ENCODE measurements around the gene LILRA1. TPM values are rescaled to one million over a fixed set of nuclear protein-coding genes. Genes with fewer than 3 reads are reported as not detected.
"Not testable (repeated sequence)": the region's sequence is repeated elsewhere in the genome, so short reads cannot be mapped to it uniquely, and the experiment has no call there.

Gene LILRA1
- polyA plus RNA-seq, 1 experiment: not detected

- Histone ChIP-seq H3K27ac (ENCODE audit: low read depth, low read length) (no peak overlapping the region), H3K27me3 (ENCODE audit: control insufficient read depth, insufficient read depth, low read length) (no peaks in the 10 kb centered on the region), H3K9me3 (ENCODE audit: control insufficient read depth, insufficient read depth, low read length) (peaks cover 75% of the 10 kb centered on the region), H3K4me3 (ENCODE audit: low read depth, low read length) (no peak overlapping the region)
- TF ChIP-seq, protein P1, sequence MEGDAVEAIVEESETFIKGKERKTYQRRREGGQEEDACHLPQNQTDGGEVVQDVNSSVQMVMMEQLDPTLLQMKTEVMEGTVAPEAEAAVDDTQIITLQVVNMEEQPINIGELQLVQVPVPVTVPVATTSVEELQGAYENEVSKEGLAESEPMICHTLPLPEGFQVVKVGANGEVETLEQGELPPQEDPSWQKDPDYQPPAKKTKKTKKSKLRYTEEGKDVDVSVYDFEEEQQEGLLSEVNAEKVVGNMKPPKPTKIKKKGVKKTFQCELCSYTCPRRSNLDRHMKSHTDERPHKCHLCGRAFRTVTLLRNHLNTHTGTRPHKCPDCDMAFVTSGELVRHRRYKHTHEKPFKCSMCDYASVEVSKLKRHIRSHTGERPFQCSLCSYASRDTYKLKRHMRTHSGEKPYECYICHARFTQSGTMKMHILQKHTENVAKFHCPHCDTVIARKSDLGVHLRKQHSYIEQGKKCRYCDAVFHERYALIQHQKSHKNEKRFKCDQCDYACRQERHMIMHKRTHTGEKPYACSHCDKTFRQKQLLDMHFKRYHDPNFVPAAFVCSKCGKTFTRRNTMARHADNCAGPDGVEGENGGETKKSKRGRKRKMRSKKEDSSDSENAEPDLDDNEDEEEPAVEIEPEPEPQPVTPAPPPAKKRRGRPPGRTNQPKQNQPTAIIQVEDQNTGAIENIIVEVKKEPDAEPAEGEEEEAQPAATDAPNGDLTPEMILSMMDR (IDR thresholded peaks at IDR 0.05; ENCODE audit: low read depth, low read length): no peak
- ChIA-PET CTCF (no interaction called here), POLR2A (no interaction called here)
- no peak for DNase-seq (ENCODE audit: low read depth, low spot score)
Observed at GRCh38 chr19:54630782-54631181, 37.4 kb downstream of the LILRA1 start.

GRCh38 chr19:54631489-54632337, 38.3 kb downstream of the LILRA1 start:
- DNase-seq (ENCODE audit: low read depth, low spot score); H3K27me3 ChIP-seq (ENCODE audit: control insufficient read depth, insufficient read depth, low read length); H3K4me3 ChIP-seq (ENCODE audit: low read depth, low read length); H3K27ac ChIP-seq (ENCODE audit: low read depth, low read length); POLR2A ChIA-PET: not testable (repeated sequence)
- CTCF ChIA-PET: interaction anchor here (0.6 kb wide), 1 partner anchor 350 kb away, joined by 3 read pairs; no protein-coding TSS in a partner anchor
- H3K9me3 ChIP-seq (ENCODE audit: control insufficient read depth, insufficient read depth, low read length): peaks cover 80% of the 10 kb centered on the region

GRCh38 chr19:54632517-54632916, 39.1 kb downstream of the LILRA1 start:
- POLR2A ChIA-PET; H3K4me3 ChIP-seq (ENCODE audit: low read depth, low read length); CTCF ChIA-PET; H3K27me3 ChIP-seq (ENCODE audit: control insufficient read depth, insufficient read depth, low read length); DNase-seq (ENCODE audit: low read depth, low spot score); H3K27ac ChIP-seq (ENCODE audit: low read depth, low read length): not testable (repeated sequence)
- H3K9me3 ChIP-seq (ENCODE audit: control insufficient read depth, insufficient read depth, low read length): peaks cover 76% of the 10 kb centered on the region

DNA sequence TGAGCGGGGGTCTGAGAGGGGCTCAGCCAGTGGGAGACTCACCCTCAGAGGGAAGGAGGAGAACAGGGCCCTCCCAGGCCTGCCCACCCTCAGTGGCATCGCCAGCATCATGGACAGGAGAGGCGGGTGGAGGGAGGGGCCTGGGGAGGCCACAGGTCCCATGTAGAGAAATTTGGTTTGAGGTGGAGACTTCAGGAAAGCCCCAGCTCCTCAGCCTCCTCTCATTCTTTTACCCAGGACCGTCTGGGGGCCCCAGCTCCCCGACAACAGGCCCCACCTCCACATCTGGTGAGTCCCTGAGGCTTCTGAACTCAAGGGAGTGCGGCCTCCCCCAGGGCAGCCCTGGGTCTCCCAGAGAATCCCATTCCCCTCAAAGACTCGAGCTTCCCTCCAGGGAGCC, 40.0 kb downstream of the LILRA1 start:
- no peak overlapping the region for H3K4me3 ChIP-seq (ENCODE audit: low read depth, low read length)
- DNase-seq (ENCODE audit: low read depth, low spot score): no peak
- no peak overlapping the region for H3K27ac ChIP-seq (ENCODE audit: low read depth, low read length)
- TF ChIP-seq, protein P1 (IDR thresholded peaks at IDR 0.05; ENCODE audit: low read depth, low read length): no peak
- CTCF ChIA-PET: no interaction called here
- POLR2A ChIA-PET: no interaction called here
- no peaks in the 10 kb centered on the region for H3K27me3 ChIP-seq (ENCODE audit: control insufficient read depth, insufficient read depth, low read length)
- peaks cover 78% of the 10 kb centered on the region for H3K9me3 ChIP-seq (ENCODE audit: control insufficient read depth, insufficient read depth, low read length)

DNA sequence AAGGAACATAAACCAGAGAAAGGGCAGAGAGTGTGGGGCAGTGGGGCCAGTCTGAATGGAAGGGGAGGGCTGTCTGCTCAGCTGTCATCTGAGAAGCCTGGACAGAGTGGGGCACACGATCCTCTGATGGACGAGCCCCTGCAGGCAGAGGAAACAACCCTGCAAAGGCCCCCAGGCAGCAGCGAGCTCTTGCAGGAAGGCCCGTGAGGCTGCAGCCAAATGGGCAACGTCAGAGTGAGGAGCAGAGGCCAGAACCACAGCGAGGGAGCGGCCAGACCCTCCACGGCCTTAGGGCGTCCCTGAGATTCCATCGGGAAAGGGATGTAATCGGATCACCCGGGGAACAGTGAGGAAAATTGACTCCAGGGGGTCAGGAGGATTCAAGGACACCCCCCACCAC, 42.6 kb downstream of the LILRA1 start:
- POLR2A ChIA-PET; DNase-seq (ENCODE audit: low read depth, low spot score); CTCF ChIA-PET; H3K27me3 ChIP-seq (ENCODE audit: control insufficient read depth, insufficient read depth, low read length); H3K27ac ChIP-seq (ENCODE audit: low read depth, low read length); H3K4me3 ChIP-seq (ENCODE audit: low read depth, low read length): not testable (repeated sequence)
- peaks cover 59% of the 10 kb centered on the region for H3K9me3 ChIP-seq (ENCODE audit: control insufficient read depth, insufficient read depth, low read length)

DNA sequence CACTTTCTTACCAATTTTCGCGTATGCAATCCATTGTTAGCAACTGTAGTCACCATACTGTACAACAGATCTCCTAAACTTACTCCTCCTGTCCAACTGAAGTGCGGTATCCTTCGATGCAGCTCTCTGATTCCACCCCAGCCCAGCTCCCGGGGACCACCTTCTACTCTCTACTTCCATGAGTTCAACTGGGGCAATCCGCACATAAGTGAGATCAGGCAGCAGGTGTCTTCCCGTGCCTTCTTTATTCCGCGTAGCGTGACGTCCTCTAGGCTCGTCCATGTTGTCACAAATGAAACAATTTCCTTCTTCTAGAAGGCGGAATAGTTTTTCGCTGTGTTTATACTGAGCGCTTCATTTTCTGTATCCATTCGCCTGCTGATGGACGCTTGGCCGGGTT, 45.3 kb downstream of the LILRA1 start:
- ChIA-PET POLR2A (no interaction called here), CTCF (no interaction called here)
- DNase-seq (ENCODE audit: low read depth, low spot score): no peak
- no peak overlapping the region for H3K4me3 ChIP-seq (ENCODE audit: low read depth, low read length)
- TF ChIP-seq, protein P1 (IDR thresholded peaks at IDR 0.05; ENCODE audit: low read depth, low read length): no peak
- peaks cover 43% of the 10 kb centered on the region for H3K9me3 ChIP-seq (ENCODE audit: control insufficient read depth, insufficient read depth, low read length)
- no peaks in the 10 kb centered on the region for H3K27me3 ChIP-seq (ENCODE audit: control insufficient read depth, insufficient read depth, low read length)
- H3K27ac ChIP-seq (ENCODE audit: low read depth, low read length): no peak overlapping the region

GRCh38 chr19:54642953-54643352, 49.5 kb downstream of the LILRA1 start:
- H3K4me3 ChIP-seq (ENCODE audit: low read depth, low read length); CTCF ChIA-PET; POLR2A ChIA-PET; DNase-seq (ENCODE audit: low read depth, low spot score); H3K27me3 ChIP-seq (ENCODE audit: control insufficient read depth, insufficient read depth, low read length); H3K27ac ChIP-seq (ENCODE audit: low read depth, low read length): not testable (repeated sequence)
- peaks cover 23% of the 10 kb centered on the region for H3K9me3 ChIP-seq (ENCODE audit: control insufficient read depth, insufficient read depth, low read length)

DNA sequence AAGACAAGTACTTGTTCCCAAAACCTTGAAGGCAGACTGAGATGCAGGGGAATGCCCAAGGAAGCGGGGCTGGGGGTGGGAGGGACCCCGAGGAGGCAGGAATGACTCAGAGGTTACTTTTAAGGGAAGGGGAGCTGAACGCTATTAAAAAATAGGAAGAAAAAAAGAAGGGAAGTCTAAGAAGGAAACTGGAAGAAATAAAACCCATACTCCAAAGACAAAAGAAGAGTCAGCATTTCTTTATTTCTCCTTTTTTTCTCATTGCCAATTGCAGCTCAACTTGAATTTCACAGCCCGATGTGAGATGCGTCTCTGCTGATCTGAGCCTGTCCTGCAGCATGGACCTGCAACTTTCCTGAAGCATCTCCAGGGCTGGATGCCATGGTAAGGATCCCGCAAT, 50.2 kb downstream of the LILRA1 start:
- peaks cover 22% of the 10 kb centered on the region for H3K9me3 ChIP-seq (ENCODE audit: control insufficient read depth, insufficient read depth, low read length)
- DNase-seq (ENCODE audit: low read depth, low spot score); POLR2A ChIA-PET; CTCF ChIA-PET; H3K27me3 ChIP-seq (ENCODE audit: control insufficient read depth, insufficient read depth, low read length); H3K4me3 ChIP-seq (ENCODE audit: low read depth, low read length); H3K27ac ChIP-seq (ENCODE audit: low read depth, low read length): not testable (repeated sequence)

Data from AG04450 (cell line).